SW480 (cell line): ENCODE results near the gene TEX48.

Experiments used
- DNase-seq: peaks from one replicate; pipeline ENCODE4 v3.0.0-alpha.2; 2016; ENCODE audit warnings: low spot score

The TEX48 gene

GRCh38 chr9:114621561-114621960, 60.4 kb downstream of the TEX48 start:
- no peak for DNase-seq

- no peak for DNase-seq
These were observed 62.7 kb downstream of the TEX48 start for GRCh38 chr9:114619191-114619761.

GRCh38 chr9:114616684-114617520, 65.1 kb downstream of the TEX48 start:
- DNase-seq = no peak
